Neural crest cell (in vitro differentiated cells): Measurements from ENCODE around the gene GIT2. TPM values are rescaled to one million over a fixed set of nuclear protein-coding genes. Genes with fewer than 3 reads are reported as not detected.

Experiments
- DNase-seq: peaks from one replicate; pipeline ENCODE4 v3.0.0; 2021; ENCODE audit warnings: low read depth, mixed read lengths, low spot score
- H3K27ac Mint-ChIP-seq: one replicate; pipeline ENCODE4 v1.8.0; 2021; ENCODE audit warnings: mild to moderate bottlenecking, mixed read lengths; ENCODE audit not compliant: unreplicated experiment
- H3K27me3 Mint-ChIP-seq: 2 replicates; pipeline ENCODE4 v1.8.0; 2021; ENCODE audit warnings: low read depth, mild to moderate bottlenecking, mixed read lengths
- H3K36me3 Mint-ChIP-seq: 2 replicates; pipeline ENCODE4 v1.8.0; 2021; ENCODE audit warnings: low read depth, mild to moderate bottlenecking, mixed read lengths
- H3K4me1 Mint-ChIP-seq: 2 replicates; pipeline ENCODE4 v1.8.0; 2021; ENCODE audit warnings: mixed read lengths
- H3K4me3 Mint-ChIP-seq: one replicate; pipeline ENCODE4 v1.8.0; 2021; ENCODE audit warnings: mild to moderate bottlenecking, mixed read lengths
- H3K9me3 Mint-ChIP-seq: 2 replicates; pipeline ENCODE4 v1.8.0; 2021; ENCODE audit warnings: mixed read lengths
- CTCF ChIP-seq: fragments of 200-600 bp; sonication (generic); conservative IDR thresholded peaks from 2 replicates; pipeline ENCODE4 v1.5.0; 2021; ENCODE audit warnings: antibody characterized with exemption, mild to moderate bottlenecking
- total RNA-seq: library from RNA; stranded (reverse); gene quantifications from 2 replicates; pipeline ENCODE4 v1.2.1, GENCODE V29; 2021

The GIT2 gene
- total RNA-seq, 1 donor from 2014 or later: 31.1 TPM

GRCh38 chr12:109926488-109927210, 69.5 kb downstream of the GIT2 start:
- Mint-ChIP-seq H3K36me3 (no peaks in the 10 kb centered on the region), H3K27me3 (no peaks in the 10 kb centered on the region), H3K4me3 (no peak overlapping the region), H3K27ac (no peak overlapping the region), H3K4me1 (peaks cover 4% of the 10 kb centered on the region), H3K9me3 (no peaks in the 10 kb centered on the region)
- no peak for DNase-seq
- no peak for TF ChIP-seq CTCF

- TF ChIP-seq CTCF: no peak
- peaks cover 4% of the 10 kb centered on the region for H3K4me1 Mint-ChIP-seq
- no peak overlapping the region for H3K27ac Mint-ChIP-seq
- no peak for DNase-seq
- H3K4me3 Mint-ChIP-seq: no peak overlapping the region
- no peaks in the 10 kb centered on the region for H3K9me3 Mint-ChIP-seq
- H3K27me3 Mint-ChIP-seq: no peaks in the 10 kb centered on the region
- no peaks in the 10 kb centered on the region for H3K36me3 Mint-ChIP-seq
These were observed 70.2 kb downstream of the GIT2 start for GRCh38 chr12:109926016-109926415.

- TF ChIP-seq CTCF: no peak
- Mint-ChIP-seq H3K4me1 (peaks cover 4% of the 10 kb centered on the region), H3K27me3 (no peaks in the 10 kb centered on the region), H3K27ac (no peak overlapping the region), H3K36me3 (no peaks in the 10 kb centered on the region), H3K4me3 (no peak overlapping the region), H3K9me3 (no peaks in the 10 kb centered on the region)
- no peak for DNase-seq
These were observed 70.9 kb downstream of the GIT2 start for GRCh38 chr12:109925185-109925840.

GRCh38 chr12:109923481-109924245, 72.5 kb downstream of the GIT2 start:
- Mint-ChIP-seq H3K36me3 (no peaks in the 10 kb centered on the region), H3K4me3 (no peak overlapping the region), H3K27me3 (no peaks in the 10 kb centered on the region), H3K4me1 (peaks cover 4% of the 10 kb centered on the region), H3K27ac (no peak overlapping the region), H3K9me3 (no peaks in the 10 kb centered on the region)
- no peak for DNase-seq
- TF ChIP-seq CTCF: no peak

- no peaks in the 10 kb centered on the region for H3K36me3 Mint-ChIP-seq
- H3K4me3 Mint-ChIP-seq: no peak overlapping the region
These were observed 73.1 kb downstream of the GIT2 start for GRCh38 chr12:109923038-109923437.

More at GRCh38 chr12:109923038-109923437, 73.1 kb downstream of the GIT2 start:
- H3K27ac Mint-ChIP-seq: no peak overlapping the region
- no peaks in the 10 kb centered on the region for H3K27me3 Mint-ChIP-seq
- no peak for DNase-seq
- H3K9me3 Mint-ChIP-seq: no peaks in the 10 kb centered on the region
- no peak for TF ChIP-seq CTCF
- H3K4me1 Mint-ChIP-seq: peaks cover 4% of the 10 kb centered on the region
